ENCODE measurements around the gene ACOXL. TPM values are rescaled to one million over a fixed set of nuclear protein-coding genes. Genes with fewer than 3 reads are reported as not detected.
A peak's percentile ranks its signal among the peaks of the same experiment; 100 is the strongest.

ACOXL gene
- total and polyA plus RNA-seq, 10 of the 15 experiments (the other 5 are each of a cell fraction or from before 2014, with no cell fraction given): 0.05 to 1.3 (median 0.71) TPM

DNA sequence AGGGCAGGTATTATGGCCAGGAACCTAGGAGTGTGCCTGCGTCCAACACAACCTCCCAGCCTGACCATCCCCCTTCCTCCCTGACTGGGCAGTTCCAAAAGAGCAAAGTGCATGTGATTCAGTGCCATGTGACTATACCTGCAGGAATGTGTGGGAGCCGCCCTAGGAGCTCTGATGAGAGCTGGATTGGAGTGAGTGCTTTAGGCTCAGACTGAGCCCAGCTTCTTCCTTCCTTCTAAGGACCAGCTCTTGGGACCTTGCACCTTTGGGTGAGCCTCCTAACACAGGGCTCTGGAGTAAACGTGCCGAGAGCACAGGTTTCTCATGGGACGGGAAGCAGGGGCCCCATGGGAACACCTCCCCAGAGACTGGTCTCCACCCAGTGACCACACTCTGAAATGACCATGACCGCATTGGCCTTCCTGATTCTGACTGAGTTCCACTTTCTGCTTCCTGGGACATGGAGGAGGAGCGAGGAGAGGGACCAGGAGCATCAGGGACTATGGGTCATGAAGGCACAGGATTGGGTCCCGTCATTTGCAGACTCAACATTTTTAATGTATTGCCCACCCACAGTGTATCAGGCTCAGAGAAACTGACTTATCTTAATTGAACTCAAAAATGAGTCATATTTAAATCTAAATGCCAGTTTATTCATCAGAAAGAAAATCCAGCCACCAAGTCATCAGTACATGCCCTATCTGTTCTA lies 300.5 kb downstream of the ACOXL start:
- ATAC-seq (no peak), DNase-seq (ENCODE audit: low read depth, low spot score) (no peak), FAIRE-seq (no peak)
- H2AFZ ChIP-seq (ENCODE audit: control insufficient read depth, low read depth, low read length): no peak overlapping the region
- H3K36me3 ChIP-seq (ENCODE audit: control insufficient read depth in 2 of 2, insufficient read depth in 2 of 2, low read length in 1 of 2): no peaks in the 10 kb centered on the region
- H4K20me1 ChIP-seq (ENCODE audit: control insufficient read depth, insufficient read depth): no peaks in the 10 kb centered on the region
- H3K4me1 ChIP-seq (ENCODE audit: control insufficient read depth, insufficient read depth, low read length): peaks cover 14% of the 10 kb centered on the region
- intact Hi-C loops (cut with micrococcal nuclease; ENCODE audit: unreplicated experiment): no loop called here
- no peak overlapping the region for H3K27ac ChIP-seq (ENCODE audit: control insufficient read depth, insufficient read depth)
- no peak overlapping the region for H3K9ac ChIP-seq (ENCODE audit: control insufficient read depth, insufficient read depth, low read length)
- peaks cover 0 to 12% of the 10 kb centered on the region in 2 experiments; a peak in 3 of 4 replicates for H3K27me3 ChIP-seq (replicated peaks in 1 of 2; ENCODE audit: control insufficient read depth in 2 of 2, insufficient read depth in 2 of 2, low read length in 1 of 2)
- no peak overlapping the region for H3K4me2 ChIP-seq (ENCODE audit: control insufficient read depth, insufficient read depth)
- WGBS (ENCODE audit: insufficient coverage, insufficient replicate concordance, low lambda C conversion rate, missing lambda C conversion rate): 49% methylated on average over 8 of the region's 8 CpGs
- BruUV-seq (replicated peaks): no TSS peak
- in situ Hi-C loops (cut with MboI): no loop called here
- no peaks in the 10 kb centered on the region for H3K79me2 ChIP-seq (ENCODE audit: control insufficient read depth, insufficient read depth, low read length)
- no peak overlapping the region for H3K4me3 ChIP-seq
- SMC1A ChIA-PET (ENCODE audit: uncharacterized antibody, unreplicated experiment): interaction anchor here (0.5 to 4.1 kb wide), 2 partner anchors 23 to 222 kb away, joined by 3 to 18 read pairs; no protein-coding TSS in a partner anchor
- TF ChIP-seq ZZZ3 (IDR thresholded peaks at IDR 0.05; ENCODE audit: control insufficient read depth, insufficient read length, low read depth) (no peak), ATF3 (IDR thresholded peaks at IDR 0.05; ENCODE audit: borderline replicate concordance, extremely low read depth, low read depth, low read length) (no peak), MEF2B (IDR thresholded peaks at IDR 0.05; ENCODE audit: partially characterized antibody, poor library complexity, severe bottlenecking) (peak; percentile 92)
- POLR2A ChIA-PET: interaction anchor here (2.0 kb wide), 1 partner anchor 17 kb away, joined by 4 read pairs; no protein-coding TSS in a partner anchor
- RAD21 ChIA-PET (ENCODE audit: unreplicated experiment): interaction anchor here (1.2 to 1.3 kb wide), 2 partner anchors 11 to 24 kb away, joined by 3 read pairs; no protein-coding TSS in a partner anchor
- CTCF ChIA-PET: no interaction called here
- no peaks in the 10 kb centered on the region; the same call in 2 of the 3 replicates for H3K9me3 ChIP-seq (replicated peaks; ENCODE audit: control insufficient read depth, insufficient read depth, low read length)

- Histone ChIP-seq H3K27me3 (replicated peaks in 1 of 2; ENCODE audit: control insufficient read depth in 2 of 2, insufficient read depth in 2 of 2, low read length in 1 of 2) (peaks cover 2 to 14% of the 10 kb centered on the region in 2 experiments; a peak in 3 of 4 replicates), H3K36me3 (ENCODE audit: control insufficient read depth in 2 of 2, insufficient read depth in 2 of 2, low read length in 1 of 2) (no peaks in the 10 kb centered on the region), H3K79me2 (ENCODE audit: control insufficient read depth, insufficient read depth, low read length) (no peaks in the 10 kb centered on the region), H3K27ac (ENCODE audit: control insufficient read depth, insufficient read depth) (no peak overlapping the region), H3K9ac (ENCODE audit: control insufficient read depth, insufficient read depth, low read length) (no peak overlapping the region), H3K4me3 (no peak overlapping the region), H4K20me1 (ENCODE audit: control insufficient read depth, insufficient read depth) (no peaks in the 10 kb centered on the region), H3K9me3 (replicated peaks; ENCODE audit: control insufficient read depth, insufficient read depth, low read length) (no peaks in the 10 kb centered on the region; the same call in 2 of the 3 replicates), H3K4me2 (ENCODE audit: control insufficient read depth, insufficient read depth) (no peak overlapping the region), H2AFZ (ENCODE audit: control insufficient read depth, low read depth, low read length) (no peak overlapping the region), H3K4me1 (ENCODE audit: control insufficient read depth, insufficient read depth, low read length) (peaks cover 14% of the 10 kb centered on the region)
- intact Hi-C loops (cut with micrococcal nuclease; ENCODE audit: unreplicated experiment): no loop called here
- DNase-seq (ENCODE audit: low read depth, low spot score) (no peak), FAIRE-seq (no peak), ATAC-seq (no peak)
- ChIA-PET POLR2A (no interaction called here), CTCF (no interaction called here), RAD21 (ENCODE audit: unreplicated experiment) (no interaction called here), SMC1A (ENCODE audit: uncharacterized antibody, unreplicated experiment) (no interaction called here)
- in situ Hi-C loops (cut with MboI): no loop called here
- no TSS peak for BruUV-seq (replicated peaks)
- TF ChIP-seq, protein P1, sequence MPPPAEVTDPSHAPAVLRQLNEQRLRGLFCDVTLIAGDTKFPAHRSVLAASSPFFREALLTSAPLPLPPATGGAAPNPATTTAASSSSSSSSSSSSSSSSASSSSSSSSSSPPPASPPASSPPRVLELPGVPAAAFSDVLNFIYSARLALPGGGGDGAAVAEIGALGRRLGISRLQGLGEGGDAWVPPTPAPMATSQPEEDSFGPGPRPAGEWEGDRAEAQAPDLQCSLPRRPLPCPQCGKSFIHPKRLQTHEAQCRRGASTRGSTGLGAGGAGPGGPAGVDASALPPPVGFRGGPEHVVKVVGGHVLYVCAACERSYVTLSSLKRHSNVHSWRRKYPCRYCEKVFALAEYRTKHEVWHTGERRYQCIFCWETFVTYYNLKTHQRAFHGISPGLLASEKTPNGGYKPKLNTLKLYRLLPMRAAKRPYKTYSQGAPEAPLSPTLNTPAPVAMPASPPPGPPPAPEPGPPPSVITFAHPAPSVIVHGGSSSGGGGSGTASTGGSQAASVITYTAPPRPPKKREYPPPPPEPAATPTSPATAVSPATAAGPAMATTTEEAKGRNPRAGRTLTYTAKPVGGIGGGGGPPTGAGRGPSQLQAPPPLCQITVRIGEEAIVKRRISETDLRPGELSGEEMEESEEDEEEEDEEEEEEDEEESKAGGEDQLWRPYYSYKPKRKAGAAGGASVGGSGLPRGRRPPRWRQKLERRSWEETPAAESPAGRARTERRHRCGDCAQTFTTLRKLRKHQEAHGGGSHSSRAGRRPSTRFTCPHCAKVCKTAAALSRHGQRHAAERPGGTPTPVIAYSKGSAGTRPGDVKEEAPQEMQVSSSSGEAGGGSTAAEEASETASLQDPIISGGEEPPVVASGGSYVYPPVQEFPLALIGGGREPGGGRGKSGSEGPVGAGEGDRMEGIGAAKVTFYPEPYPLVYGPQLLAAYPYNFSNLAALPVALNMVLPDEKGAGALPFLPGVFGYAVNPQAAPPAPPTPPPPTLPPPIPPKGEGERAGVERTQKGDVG (CRISPR knock-in tag; IDR thresholded peaks at IDR 0.05): no peak
- TF ChIP-seq, protein P2, sequence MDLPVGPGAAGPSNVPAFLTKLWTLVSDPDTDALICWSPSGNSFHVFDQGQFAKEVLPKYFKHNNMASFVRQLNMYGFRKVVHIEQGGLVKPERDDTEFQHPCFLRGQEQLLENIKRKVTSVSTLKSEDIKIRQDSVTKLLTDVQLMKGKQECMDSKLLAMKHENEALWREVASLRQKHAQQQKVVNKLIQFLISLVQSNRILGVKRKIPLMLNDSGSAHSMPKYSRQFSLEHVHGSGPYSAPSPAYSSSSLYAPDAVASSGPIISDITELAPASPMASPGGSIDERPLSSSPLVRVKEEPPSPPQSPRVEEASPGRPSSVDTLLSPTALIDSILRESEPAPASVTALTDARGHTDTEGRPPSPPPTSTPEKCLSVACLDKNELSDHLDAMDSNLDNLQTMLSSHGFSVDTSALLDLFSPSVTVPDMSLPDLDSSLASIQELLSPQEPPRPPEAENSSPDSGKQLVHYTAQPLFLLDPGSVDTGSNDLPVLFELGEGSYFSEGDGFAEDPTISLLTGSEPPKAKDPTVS (IDR thresholded peaks at IDR 0.05; ENCODE audit: low read depth, low read length): no peak
- TF ChIP-seq, protein P3, sequence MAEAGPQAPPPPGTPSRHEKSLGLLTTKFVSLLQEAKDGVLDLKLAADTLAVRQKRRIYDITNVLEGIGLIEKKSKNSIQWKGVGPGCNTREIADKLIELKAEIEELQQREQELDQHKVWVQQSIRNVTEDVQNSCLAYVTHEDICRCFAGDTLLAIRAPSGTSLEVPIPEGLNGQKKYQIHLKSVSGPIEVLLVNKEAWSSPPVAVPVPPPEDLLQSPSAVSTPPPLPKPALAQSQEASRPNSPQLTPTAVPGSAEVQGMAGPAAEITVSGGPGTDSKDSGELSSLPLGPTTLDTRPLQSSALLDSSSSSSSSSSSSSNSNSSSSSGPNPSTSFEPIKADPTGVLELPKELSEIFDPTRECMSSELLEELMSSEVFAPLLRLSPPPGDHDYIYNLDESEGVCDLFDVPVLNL (IDR thresholded peaks at IDR 0.05; ENCODE audit: low read depth, low read length): no peak
- WGBS (ENCODE audit: insufficient coverage, insufficient replicate concordance, low lambda C conversion rate, missing lambda C conversion rate): 35% methylated on average over 4 of the region's 4 CpGs
Observed at GRCh38 chr2:111034146-111034545, 301.8 kb downstream of the ACOXL start.

All from GM12878 (cell line).